Measurements from ENCODE around the gene CCS. TPM values are rescaled to one million over a fixed set of nuclear protein-coding genes. Genes with fewer than 3 reads are reported as not detected.
A peak's percentile ranks its signal among the peaks of the same experiment; 100 is the strongest.
"Not testable (repeated sequence)": the region's sequence is repeated elsewhere in the genome, so short reads cannot be mapped to it uniquely, and the experiment has no call there.

Gene CCS
- total RNA-seq, 1 experiment from 2014 or later: 10.3 TPM

DNA sequence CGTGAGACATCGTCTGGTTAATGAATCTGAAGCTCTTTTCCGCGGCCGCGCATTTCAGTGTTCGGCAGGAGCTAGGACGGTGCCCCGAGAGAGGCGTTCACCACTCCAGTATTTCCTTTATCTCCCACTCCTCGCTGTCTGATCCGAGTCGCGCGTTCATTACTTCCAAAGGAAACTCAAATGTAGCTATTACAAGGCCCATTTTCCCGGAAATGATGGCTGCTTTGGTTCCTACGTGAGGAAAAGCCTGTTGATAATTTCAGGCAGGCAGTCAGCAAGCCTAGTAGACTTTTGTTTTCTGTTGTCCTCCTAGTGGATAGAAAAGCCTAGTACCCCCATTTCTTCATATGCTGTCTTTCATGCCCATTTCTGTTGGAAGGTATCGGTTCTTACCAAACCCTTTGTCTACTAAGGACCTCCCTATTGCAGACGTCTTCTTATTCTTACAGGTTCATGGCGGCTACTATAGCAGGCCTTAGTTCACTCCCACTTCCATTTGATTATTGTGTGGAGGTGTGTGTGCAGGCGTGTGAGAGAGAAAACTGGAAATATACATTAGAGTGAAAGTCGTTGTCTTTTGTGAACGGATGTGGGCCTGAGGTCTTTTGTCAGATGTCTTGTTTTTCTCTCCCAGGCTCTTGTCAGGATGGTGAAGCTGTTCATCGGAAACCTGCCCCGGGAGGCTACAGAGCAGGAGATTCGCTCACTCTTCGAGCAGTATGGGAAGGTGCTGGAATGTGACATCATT is 46.3 kb downstream of the CCS start:
- Histone ChIP-seq H3K27me3 (no peaks in the 10 kb centered on the region), H3K9me3 (replicated peaks) (no peaks in the 10 kb centered on the region), H3K4me3 (peak overlapping the region; percentile 90), H3K36me3 (peaks cover 56% of the 10 kb centered on the region), H3K4me1 (peaks cover 20% of the 10 kb centered on the region), H3K27ac (peak overlapping the region; percentile 88)
- DNase-seq: peak in 1 of 2 experiments; percentile 41

DNA sequence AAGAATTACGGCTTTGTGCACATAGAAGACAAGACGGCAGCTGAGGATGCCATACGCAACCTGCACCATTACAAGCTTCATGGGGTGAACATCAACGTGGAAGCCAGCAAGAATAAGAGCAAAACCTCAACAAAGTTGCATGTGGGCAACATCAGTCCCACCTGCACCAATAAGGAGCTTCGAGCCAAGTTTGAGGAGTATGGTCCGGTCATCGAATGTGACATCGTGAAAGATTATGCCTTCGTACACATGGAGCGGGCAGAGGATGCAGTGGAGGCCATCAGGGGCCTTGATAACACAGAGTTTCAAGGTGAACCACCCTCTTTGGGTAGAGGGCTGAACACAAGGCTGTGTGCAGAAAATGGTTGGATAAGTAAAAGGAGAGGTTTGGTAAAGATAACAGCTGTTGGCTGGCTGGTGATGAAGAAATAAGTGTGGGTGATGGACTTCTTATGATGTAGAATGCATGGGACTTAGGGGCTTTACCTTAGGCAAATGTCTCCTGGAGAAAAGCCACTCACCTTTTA is 46.9 kb downstream of the CCS start:
- H3K9me3 ChIP-seq (replicated peaks); DNase-seq; H3K27me3 ChIP-seq; H3K27ac ChIP-seq: not testable (repeated sequence)
- H3K36me3 ChIP-seq: peaks cover 58% of the 10 kb centered on the region
- H3K4me3 ChIP-seq: peak overlapping the region; percentile 90
- peaks cover 20% of the 10 kb centered on the region for H3K4me1 ChIP-seq

DNA sequence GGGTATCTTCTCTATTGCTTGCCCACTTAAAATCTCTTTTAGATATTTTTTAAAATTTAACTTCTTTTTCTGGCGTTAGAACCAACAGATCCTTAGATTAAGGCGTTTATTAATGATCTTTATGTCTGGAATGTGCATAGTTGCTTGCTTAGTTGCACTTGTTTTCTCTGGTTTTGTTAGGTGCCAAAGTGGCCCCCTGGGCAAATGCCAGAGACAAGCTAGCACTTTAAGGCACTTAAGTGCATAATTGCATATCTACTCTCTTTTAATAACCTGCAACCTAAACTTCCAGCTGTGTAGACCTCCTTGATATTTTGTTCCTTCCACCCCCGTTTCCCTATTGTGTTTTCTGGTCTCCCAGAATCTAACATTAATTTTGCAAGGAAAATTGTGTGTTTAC is 48.8 kb downstream of the CCS start:
- Histone ChIP-seq H3K36me3 (peaks cover 77% of the 10 kb centered on the region), H3K4me3 (no peak overlapping the region), H3K27ac (no peak overlapping the region), H3K27me3 (no peaks in the 10 kb centered on the region), H3K4me1 (peaks cover 22% of the 10 kb centered on the region), H3K9me3 (replicated peaks) (no peaks in the 10 kb centered on the region)
- DNase-seq: no peak

DNA sequence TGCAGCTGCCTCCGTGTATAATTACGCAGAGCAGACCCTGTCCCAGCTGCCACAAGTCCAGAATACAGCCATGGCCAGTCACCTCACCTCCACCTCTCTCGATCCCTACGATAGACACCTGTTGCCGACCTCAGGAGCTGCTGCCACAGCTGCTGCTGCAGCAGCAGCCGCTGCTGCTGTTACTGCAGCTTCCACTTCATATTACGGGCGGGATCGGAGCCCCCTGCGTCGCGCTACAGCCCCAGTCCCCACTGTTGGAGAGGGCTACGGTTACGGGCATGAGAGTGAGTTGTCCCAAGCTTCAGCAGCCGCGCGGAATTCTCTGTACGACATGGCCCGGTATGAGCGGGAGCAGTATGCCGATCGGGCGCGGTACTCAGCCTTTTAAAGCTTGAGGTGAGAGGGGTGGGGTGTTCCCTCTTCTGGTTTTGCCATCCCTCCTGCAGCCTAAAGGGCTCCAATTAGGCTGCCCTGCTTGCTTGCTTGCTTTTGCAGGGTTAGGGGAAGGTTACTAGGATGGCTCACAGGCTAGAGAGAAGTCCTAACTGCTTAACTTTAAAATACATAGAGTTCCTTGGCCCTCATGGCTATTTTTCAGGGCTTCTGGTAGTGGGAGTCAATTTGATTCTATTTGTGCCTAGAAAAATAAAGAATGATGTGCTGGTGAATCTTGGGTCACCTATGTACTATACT is 50.9 kb downstream of the CCS start:
- no peak overlapping the region for H3K27ac ChIP-seq
- no peak for DNase-seq
- H3K36me3 ChIP-seq: peaks cover 96% of the 10 kb centered on the region
- H3K27me3 ChIP-seq: no peaks in the 10 kb centered on the region
- H3K4me3 ChIP-seq: no peak overlapping the region
- H3K4me1 ChIP-seq: peaks cover 22% of the 10 kb centered on the region
- H3K9me3 ChIP-seq (replicated peaks): no peaks in the 10 kb centered on the region

DNA sequence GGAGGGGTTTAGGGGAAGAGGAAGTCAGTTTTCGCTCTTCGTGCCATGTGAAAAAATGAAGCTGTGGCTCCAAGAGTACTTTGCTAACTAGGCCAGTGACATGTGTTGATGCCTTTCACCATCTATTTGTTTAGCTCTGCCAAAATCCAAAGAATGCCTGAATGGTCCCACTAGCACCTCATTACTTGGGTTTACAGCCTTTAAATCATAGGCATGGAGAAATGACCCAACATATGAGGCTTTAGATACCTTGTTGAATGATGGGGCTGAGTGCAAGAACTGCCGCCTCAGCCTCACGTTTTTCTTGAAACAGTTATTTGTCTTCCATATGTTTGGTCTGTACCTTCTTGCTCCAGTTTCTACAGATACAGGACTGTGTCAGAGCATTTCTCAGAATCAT is 53.8 kb downstream of the CCS start:
- Histone ChIP-seq H3K4me3 (no peak overlapping the region), H3K27me3 (no peaks in the 10 kb centered on the region), H3K4me1 (peaks cover 7% of the 10 kb centered on the region; the same call in 1 of the 2 replicates), H3K27ac (no peak overlapping the region), H3K36me3 (peaks cover 90% of the 10 kb centered on the region), H3K9me3 (replicated peaks) (no peaks in the 10 kb centered on the region)
- DNase-seq: no peak

DNA sequence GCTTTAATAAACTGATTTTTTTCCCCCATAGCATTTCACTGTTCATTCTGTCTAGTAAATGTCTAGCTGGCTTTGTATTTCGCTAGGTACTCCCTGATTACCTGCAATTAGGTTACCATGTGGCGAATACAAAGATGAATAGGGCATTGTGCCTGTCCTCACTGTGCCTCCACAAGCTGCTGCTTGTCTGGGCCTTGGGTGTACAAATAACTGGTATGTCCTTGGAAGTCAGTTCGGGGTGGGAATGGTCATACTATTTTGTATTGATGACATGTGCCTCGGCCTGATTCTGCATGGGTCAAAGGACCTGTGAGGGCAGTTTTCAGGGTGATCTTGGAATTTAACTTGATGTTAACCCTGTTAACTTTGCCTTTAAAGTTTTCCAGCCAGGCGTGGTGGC is 56.9 kb downstream of the CCS start:
- Histone ChIP-seq H3K4me3 (no peak overlapping the region), H3K9me3 (replicated peaks) (no peaks in the 10 kb centered on the region), H3K27ac (no peak overlapping the region), H3K27me3 (no peaks in the 10 kb centered on the region), H3K36me3 (peaks cover 69% of the 10 kb centered on the region), H3K4me1 (peaks cover 2% of the 10 kb centered on the region; the same call in 1 of the 2 replicates)
- no peak for DNase-seq

DNA sequence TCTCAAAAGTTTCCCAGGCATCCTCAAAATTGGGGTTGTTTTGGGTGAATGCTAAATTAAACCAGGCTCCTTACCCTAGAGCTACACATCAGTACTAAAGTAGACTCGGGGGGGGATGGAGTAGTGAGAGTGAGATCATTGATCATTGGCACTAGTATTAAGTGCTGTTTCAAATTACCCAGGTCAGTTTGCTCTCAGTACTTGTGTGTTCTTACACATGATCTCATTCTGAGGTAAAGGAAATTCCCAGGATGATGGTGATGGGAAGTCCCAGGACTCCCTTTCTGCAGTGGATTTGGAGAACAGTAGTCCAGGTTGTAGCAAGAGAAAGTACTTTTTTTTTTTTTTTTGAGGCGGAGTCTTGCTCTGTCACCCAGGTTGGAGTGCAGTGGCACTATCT is 58.0 kb downstream of the CCS start:
- H3K36me3 ChIP-seq: peaks cover 58% of the 10 kb centered on the region

DNA sequence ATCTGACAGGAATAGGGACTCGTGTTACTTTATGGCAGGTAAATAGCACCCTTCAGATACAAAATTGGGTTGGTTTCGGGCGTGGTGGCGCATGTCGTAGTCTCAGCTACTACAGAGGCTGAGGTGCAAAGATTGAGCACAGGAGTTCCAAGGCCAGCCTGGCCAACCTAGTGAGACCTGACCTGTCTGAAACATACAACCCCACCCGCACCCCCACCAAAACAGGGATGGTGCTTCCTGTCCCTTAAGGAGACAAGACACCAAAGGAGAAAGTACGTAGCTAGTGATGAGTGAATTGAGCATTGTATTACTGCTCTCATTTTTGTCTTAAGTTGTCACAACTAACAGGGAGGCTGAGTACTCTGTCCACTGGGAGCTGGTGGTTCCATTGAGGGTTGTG is 59.7 kb downstream of the CCS start:
- no peak for DNase-seq
- no peaks in the 10 kb centered on the region for H3K27me3 ChIP-seq
- H3K4me3 ChIP-seq: no peak overlapping the region
- no peak overlapping the region for H3K27ac ChIP-seq
- peaks cover 42% of the 10 kb centered on the region for H3K36me3 ChIP-seq
- H3K4me1 ChIP-seq: no peaks in the 10 kb centered on the region
- no peaks in the 10 kb centered on the region for H3K9me3 ChIP-seq (replicated peaks)

More for the DNA sequence above, 58.0 kb downstream of the CCS start:
- no peak overlapping the region for H3K27ac ChIP-seq
- H3K4me3 ChIP-seq: no peak overlapping the region
- no peaks in the 10 kb centered on the region for H3K9me3 ChIP-seq (replicated peaks)
- H3K27me3 ChIP-seq: no peaks in the 10 kb centered on the region
- DNase-seq: no peak
- H3K4me1 ChIP-seq: no peaks in the 10 kb centered on the region

DNA sequence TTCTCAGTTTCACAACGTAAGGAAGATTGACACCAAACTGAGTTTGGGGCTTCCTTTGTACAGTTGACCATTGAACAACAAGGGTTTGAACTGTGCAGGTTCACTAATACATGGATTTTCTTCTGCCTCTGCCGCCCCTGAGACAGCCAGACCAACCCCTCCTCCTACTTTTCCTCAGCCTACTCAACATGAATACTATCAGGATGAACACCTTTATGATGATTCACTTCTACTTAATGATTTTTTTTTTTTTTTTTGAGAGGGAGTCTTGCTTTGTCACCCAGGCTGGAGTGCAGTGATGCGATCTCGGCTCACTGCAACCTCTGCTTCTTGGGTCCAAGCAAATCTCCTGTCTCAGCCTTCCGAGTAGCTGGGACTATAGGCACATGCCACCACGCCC is 60.1 kb downstream of the CCS start:
- H3K27ac ChIP-seq: no peak overlapping the region
- no peak for DNase-seq
- H3K4me1 ChIP-seq: no peaks in the 10 kb centered on the region
- peaks cover 37% of the 10 kb centered on the region for H3K36me3 ChIP-seq
- no peaks in the 10 kb centered on the region for H3K27me3 ChIP-seq
- H3K9me3 ChIP-seq (replicated peaks): no peaks in the 10 kb centered on the region
- H3K4me3 ChIP-seq: no peak overlapping the region

Other genes with a start within 250 kb of the CCS start
- 40.5 and 42.9 TPM in 2 replicates for gene BRMS1, start 248.1 kb upstream of the CCS start, total RNA-seq (2014; rRNA removed; shearing (Covaris generic))
- gene B4GAT1, start 245.6 kb upstream of the CCS start, total RNA-seq (2014; rRNA removed; shearing (Covaris generic)): 7.7 and 8.0 TPM in 2 replicates
- gene SLC29A2, start 221.4 kb upstream of the CCS start, total RNA-seq (2014; rRNA removed; shearing (Covaris generic)): 2.6 TPM in 2 replicates
- not detected in 2 replicates for gene NPAS4, start 172.2 kb upstream of the CCS start, total RNA-seq (2014; rRNA removed; shearing (Covaris generic))
- gene MRPL11, start 154.3 kb upstream of the CCS start, total RNA-seq (2014; rRNA removed; shearing (Covaris generic)): 86.7 and 102 TPM in 2 replicates
- 5.1 and 6.9 TPM in 2 replicates for gene PELI3, start 126.3 kb upstream of the CCS start, total RNA-seq (2014; rRNA removed; shearing (Covaris generic))
- gene DPP3, start 112.8 kb upstream of the CCS start, total RNA-seq (2014; rRNA removed; shearing (Covaris generic)): 30.1 and 33.4 TPM in 2 replicates
- 11.0 and 13.6 TPM in 2 replicates for gene BBS1, start 82.5 kb upstream of the CCS start, total RNA-seq (2014; rRNA removed; shearing (Covaris generic))
- 2.6 and 3.1 TPM in 2 replicates for gene ZDHHC24, start 47.1 kb upstream of the CCS start, total RNA-seq (2014; rRNA removed; shearing (Covaris generic))
- gene ACTN3, start 46.3 kb upstream of the CCS start, total RNA-seq (2014; rRNA removed; shearing (Covaris generic)): not detected in 2 replicates
- gene CTSF, start 24.6 kb upstream of the CCS start, total RNA-seq (2014; rRNA removed; shearing (Covaris generic)): 4.5 and 5.2 TPM in 2 replicates
- 0.23 and 0.43 TPM in 2 replicates for gene CCDC87, start 122 bp upstream of the CCS start, total RNA-seq (2014; rRNA removed; shearing (Covaris generic))
- gene RBM14, start 23.4 kb downstream of the CCS start, total RNA-seq (2014; rRNA removed; shearing (Covaris generic)): 68.7 and 70.5 TPM in 2 replicates
- 154 and 155 TPM in 2 replicates for gene RBM4, start 45.5 kb downstream of the CCS start, total RNA-seq (2014; rRNA removed; shearing (Covaris generic))
- 23.7 and 24.7 TPM in 2 replicates for gene RBM4B, start 84.7 kb downstream of the CCS start, total RNA-seq (2014; rRNA removed; shearing (Covaris generic))
- gene SPTBN2, start 136.0 kb downstream of the CCS start, total RNA-seq (2014; rRNA removed; shearing (Covaris generic)): 4.8 and 8.5 TPM in 2 replicates

All from SJCRH30 (cell line).